GM23338 (cell line): Measurements from ENCODE around the gene C1orf216. TPM values are rescaled to one million over a fixed set of nuclear protein-coding genes. Genes with fewer than 3 reads are reported as not detected.

Experiments
- ATAC-seq: fragments of 200-7000 bp; cut with Tn5 transposase; 3 replicates; pipeline ENCODE4 v1.9.1; 2020
- DNase-seq: peaks from one replicate; pipeline ENCODE4 v3.0.0-alpha.2; 2015; ENCODE audit warnings: low spot score
- H2AFZ ChIP-seq: fragments of 200-600 bp; sonication (generic); 2 replicates; pipeline ENCODE4 v1.8.0; 2016; ENCODE audit warnings: antibody characterized with exemption, mild to moderate bottlenecking, moderate library complexity
- H3F3A ChIP-seq: fragments of 200-600 bp; sonication (generic); replicated peaks from 2 replicates; pipeline ENCODE4 v1.8.0; 2017; ENCODE audit warnings: antibody characterized with exemption, mixed run types, low read depth
- H3K27ac ChIP-seq: fragments of 200-600 bp; sonication (generic); 2 replicates; pipeline ENCODE4 v1.6.1; 2016; ENCODE audit warnings: low read depth
- H3K27me3 ChIP-seq: fragments of 200-600 bp; sonication (generic); 2 replicates; pipeline ENCODE4 v1.8.0; 2016; ENCODE audit warnings: mild to moderate bottlenecking, mixed run types, moderate library complexity; ENCODE audit not compliant: insufficient read depth
- H3K36me3 ChIP-seq: fragments of 200-600 bp; sonication (generic); 2 replicates; pipeline ENCODE4 v1.8.0; 2016; ENCODE audit warnings: mild to moderate bottlenecking; ENCODE audit not compliant: insufficient read depth
- H3K4me1 ChIP-seq: fragments of 200-600 bp; sonication (generic); 2 replicates; pipeline ENCODE4 v1.8.0; 2016; ENCODE audit warnings: mild to moderate bottlenecking, moderate library complexity; ENCODE audit not compliant: insufficient read depth
- H3K4me2 ChIP-seq: fragments of 200-600 bp; sonication (generic); 2 replicates; pipeline ENCODE4 v1.7.1; 2017; ENCODE audit warnings: mixed run types
- H3K4me3 ChIP-seq: fragments of 200-600 bp; sonication (generic); 2 replicates; pipeline ENCODE4 v1.6.1; 2016; ENCODE audit warnings: mixed run types
- H3K79me2 ChIP-seq: fragments of 200-600 bp; sonication (generic); replicated peaks from 2 replicates; pipeline ENCODE4 v1.8.0; 2017; ENCODE audit warnings: mild to moderate bottlenecking; ENCODE audit not compliant: insufficient read depth
- H3K9me2 ChIP-seq: fragments of 200-600 bp; sonication (generic); 2 replicates; pipeline ENCODE4 v1.8.0; 2017; ENCODE audit not compliant: insufficient read depth
- H4K20me1 ChIP-seq: fragments of 200-600 bp; sonication (generic); replicated peaks from 2 replicates; pipeline ENCODE4 v1.8.0; 2017; ENCODE audit warnings: mild to moderate bottlenecking; ENCODE audit not compliant: insufficient read depth
- H3K27ac Mint-ChIP-seq: 2 replicates; pipeline ENCODE4 v1.8.0; 2020; ENCODE audit warnings: inconsistent platforms, mild to moderate bottlenecking, moderate library complexity, mixed read lengths
- H3K27me3 Mint-ChIP-seq: 3 replicates; pipeline ENCODE4 v1.8.0; 2022; ENCODE audit warnings: low read depth, mild to moderate bottlenecking, moderate library complexity, mixed read lengths, inconsistent platforms; ENCODE audit not compliant: insufficient read depth, poor library complexity
- H3K36me3 Mint-ChIP-seq: 3 replicates; pipeline ENCODE4 v1.8.0; 2021; ENCODE audit warnings: low read depth, mild to moderate bottlenecking, inconsistent platforms, moderate library complexity, mixed read lengths
- H3K4me1 Mint-ChIP-seq: 3 replicates; pipeline ENCODE4 v1.8.0; 2020; ENCODE audit warnings: mild to moderate bottlenecking, inconsistent platforms, mixed read lengths
- H3K4me3 Mint-ChIP-seq: 3 replicates; pipeline ENCODE4 v1.8.0; 2021; ENCODE audit warnings: moderate library complexity, mild to moderate bottlenecking, inconsistent platforms, mixed read lengths
- H3K9me3 Mint-ChIP-seq: 3 replicates; pipeline ENCODE4 v1.8.0; 2020; ENCODE audit warnings: moderate library complexity, mild to moderate bottlenecking, inconsistent platforms, mixed read lengths
- EZH2 ChIP-seq: fragments of 200-600 bp; sonication (generic); IDR thresholded peaks from one replicate; pipeline ENCODE4 v1.8.0; 2017; ENCODE audit warnings: antibody characterized with exemption, mild to moderate bottlenecking, low read depth; ENCODE audit not compliant: unreplicated experiment
- EZH2phosphoT487 ChIP-seq: fragments of 200-600 bp; sonication (generic); IDR thresholded peaks from one replicate; pipeline ENCODE4 v1.8.1; 2018; ENCODE audit warnings: antibody characterized with exemption; ENCODE audit not compliant: unreplicated experiment
- JUNB ChIP-seq: IDR thresholded peaks from one replicate; pipeline ENCODE4 v1.6.1; 2016; ENCODE audit warnings: antibody characterized with exemption; ENCODE audit not compliant: unreplicated experiment
- NANOG ChIP-seq: IDR thresholded peaks from 2 replicates; pipeline ENCODE4 v1.6.1; 2016; ENCODE audit warnings: antibody characterized with exemption, borderline replicate concordance
- POLR2AphosphoS5 ChIP-seq: IDR thresholded peaks from 2 replicates; pipeline ENCODE4 v1.6.1; 2016; ENCODE audit warnings: antibody characterized with exemption, low read depth
- STAT1 ChIP-seq: IDR thresholded peaks from one replicate; pipeline ENCODE4 v1.6.1; 2016; ENCODE audit warnings: antibody characterized with exemption; ENCODE audit not compliant: unreplicated experiment
- ZNF114 ChIP-seq: fragments of 250-450 bp; sonication (Bioruptor Pico); IDR thresholded peaks from 2 replicates; pipeline ENCODE4 v1.5.0; 2020; ENCODE audit warnings: mild to moderate bottlenecking, moderate library complexity
- ZNF331 ChIP-seq: fragments of 250-450 bp; sonication (Bioruptor Pico); IDR thresholded peaks from 2 replicates; pipeline ENCODE4 v1.5.0; 2020; ENCODE audit warnings: low read depth, mild to moderate bottlenecking, moderate library complexity
- polyA plus RNA-seq: library from polyadenylated mRNA; unstranded; fragments of >200 nt; fragmentation: Nextera tagmentation; extraction: Ambion mirVana; gene quantifications from 2 replicates; pipeline ENCODE4 v1.2.1, GENCODE V29; 2016
- total RNA-seq: library from RNA; depleted of rRNA; stranded (reverse); fragments of >200 nt; shearing (Covaris generic); gene quantifications from 2 replicates; pipeline ENCODE4 v1.2.3, GENCODE V29; 2014
- TF ChIP-seq, protein P1 (sequence below): IDR thresholded peaks from one replicate; pipeline ENCODE4 v1.6.1; 2018; ENCODE audit warnings: antibody characterized with exemption; ENCODE audit not compliant: unreplicated experiment
- TF ChIP-seq, protein P2 (sequence below): IDR thresholded peaks from 2 replicates; pipeline ENCODE4 v1.6.1; 2016; ENCODE audit warnings: antibody characterized with exemption
- TF ChIP-seq, protein P3 (sequence below), 2 experiments: fragments of 200-600 bp in 1 of 2; sonication (generic) in 1 of 2; conservative IDR thresholded peaks; 2 replicates each; pipeline versions ENCODE4 v1.5.1 to v1.6.1; 2016 to 2017; ENCODE audit warnings: antibody characterized with exemption in 2 of 2, low read depth in 2 of 2, mild to moderate bottlenecking in 2 of 2, moderate library complexity in 1 of 2

The C1orf216 gene
- total and polyA plus RNA-seq, 2 experiments from 2014 or later, result 4.7 to 21.5 TPM

DNA sequence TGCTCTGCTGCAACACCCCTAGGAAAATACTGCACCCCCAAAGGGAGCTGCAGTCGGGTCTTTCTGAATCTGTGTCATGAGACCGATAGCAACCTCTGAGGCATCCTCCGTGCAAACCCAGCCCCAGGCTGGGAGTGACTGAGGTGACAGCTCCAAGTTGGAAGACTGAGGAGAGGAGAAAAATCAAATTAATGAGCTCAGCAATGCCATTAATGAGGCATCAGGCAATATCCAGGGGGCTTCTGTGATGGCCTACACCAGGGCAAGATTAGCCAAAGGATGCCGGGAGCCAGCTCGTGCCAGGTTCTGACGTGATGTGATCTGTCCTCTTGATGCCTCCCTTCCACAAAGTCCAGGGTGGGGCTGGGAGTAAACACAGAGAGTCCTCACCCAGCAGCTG lies 46.6 kb downstream of the C1orf216 start (continued):
- TF ChIP-seq, protein P1, sequence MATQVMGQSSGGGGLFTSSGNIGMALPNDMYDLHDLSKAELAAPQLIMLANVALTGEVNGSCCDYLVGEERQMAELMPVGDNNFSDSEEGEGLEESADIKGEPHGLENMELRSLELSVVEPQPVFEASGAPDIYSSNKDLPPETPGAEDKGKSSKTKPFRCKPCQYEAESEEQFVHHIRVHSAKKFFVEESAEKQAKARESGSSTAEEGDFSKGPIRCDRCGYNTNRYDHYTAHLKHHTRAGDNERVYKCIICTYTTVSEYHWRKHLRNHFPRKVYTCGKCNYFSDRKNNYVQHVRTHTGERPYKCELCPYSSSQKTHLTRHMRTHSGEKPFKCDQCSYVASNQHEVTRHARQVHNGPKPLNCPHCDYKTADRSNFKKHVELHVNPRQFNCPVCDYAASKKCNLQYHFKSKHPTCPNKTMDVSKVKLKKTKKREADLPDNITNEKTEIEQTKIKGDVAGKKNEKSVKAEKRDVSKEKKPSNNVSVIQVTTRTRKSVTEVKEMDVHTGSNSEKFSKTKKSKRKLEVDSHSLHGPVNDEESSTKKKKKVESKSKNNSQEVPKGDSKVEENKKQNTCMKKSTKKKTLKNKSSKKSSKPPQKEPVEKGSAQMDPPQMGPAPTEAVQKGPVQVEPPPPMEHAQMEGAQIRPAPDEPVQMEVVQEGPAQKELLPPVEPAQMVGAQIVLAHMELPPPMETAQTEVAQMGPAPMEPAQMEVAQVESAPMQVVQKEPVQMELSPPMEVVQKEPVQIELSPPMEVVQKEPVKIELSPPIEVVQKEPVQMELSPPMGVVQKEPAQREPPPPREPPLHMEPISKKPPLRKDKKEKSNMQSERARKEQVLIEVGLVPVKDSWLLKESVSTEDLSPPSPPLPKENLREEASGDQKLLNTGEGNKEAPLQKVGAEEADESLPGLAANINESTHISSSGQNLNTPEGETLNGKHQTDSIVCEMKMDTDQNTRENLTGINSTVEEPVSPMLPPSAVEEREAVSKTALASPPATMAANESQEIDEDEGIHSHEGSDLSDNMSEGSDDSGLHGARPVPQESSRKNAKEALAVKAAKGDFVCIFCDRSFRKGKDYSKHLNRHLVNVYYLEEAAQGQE, result no peak
- TF ChIP-seq ZNF331 (CRISPR knock-in tag) (no peak), ZNF114 (CRISPR knock-in tag) (no peak), JUNB (no peak), EZH2phosphoT487 (no peak), POLR2AphosphoS5 (no peak), EZH2 (no peak)

DNA sequence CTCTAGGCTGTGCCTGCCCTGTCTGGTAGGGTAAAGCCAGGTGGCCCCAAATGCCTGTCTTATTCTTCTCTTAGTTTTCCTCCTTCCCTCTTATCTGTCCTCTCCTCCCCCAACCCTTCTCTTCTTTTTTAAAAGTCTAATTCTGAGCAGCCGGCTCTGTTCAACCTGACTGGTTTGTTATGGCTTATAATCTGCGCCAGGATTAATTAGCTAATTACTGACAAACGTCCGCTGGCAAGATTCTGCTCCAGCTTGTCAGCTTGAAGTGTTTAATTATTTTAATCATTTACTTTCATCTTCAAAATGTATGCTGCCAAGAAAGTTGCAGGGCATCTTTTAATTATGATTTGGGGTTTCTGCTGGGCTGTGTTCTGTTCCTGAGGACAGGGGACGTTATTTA lies 50.2 kb downstream of the C1orf216 start:
- Histone ChIP-seq H3K4me1 (peaks cover 5% of the 10 kb centered on the region; the same call in 1 of the 2 replicates), H3K27ac (no peak overlapping the region), H3K79me2 (no peaks in the 10 kb centered on the region), H3K27me3 (no peaks in the 10 kb centered on the region), H4K20me1 (no peaks in the 10 kb centered on the region), H3K4me2 (no peak overlapping the region), H3K36me3 (no peaks in the 10 kb centered on the region), H3F3A (no peaks in the 10 kb centered on the region), H3K9me2 (no peaks in the 10 kb centered on the region; the same call in 1 of the 2 replicates), H2AFZ (no peak overlapping the region), H3K4me3 (no peak overlapping the region)
- no peak for ATAC-seq
- peaks cover 13% of the 10 kb centered on the region; the same call in 2 of the 3 replicates for H3K4me1 Mint-ChIP-seq
- DNase-seq, result no peak
- no peaks in the 10 kb centered on the region for H3K36me3 Mint-ChIP-seq
- peaks cover 7% of the 10 kb centered on the region for H3K27me3 Mint-ChIP-seq
- no peaks in the 10 kb centered on the region; the same call in 2 of the 3 replicates for H3K9me3 Mint-ChIP-seq
- no peak overlapping the region for H3K27ac Mint-ChIP-seq
- H3K4me3 Mint-ChIP-seq, result no peak overlapping the region
- TF ChIP-seq, protein P2, sequence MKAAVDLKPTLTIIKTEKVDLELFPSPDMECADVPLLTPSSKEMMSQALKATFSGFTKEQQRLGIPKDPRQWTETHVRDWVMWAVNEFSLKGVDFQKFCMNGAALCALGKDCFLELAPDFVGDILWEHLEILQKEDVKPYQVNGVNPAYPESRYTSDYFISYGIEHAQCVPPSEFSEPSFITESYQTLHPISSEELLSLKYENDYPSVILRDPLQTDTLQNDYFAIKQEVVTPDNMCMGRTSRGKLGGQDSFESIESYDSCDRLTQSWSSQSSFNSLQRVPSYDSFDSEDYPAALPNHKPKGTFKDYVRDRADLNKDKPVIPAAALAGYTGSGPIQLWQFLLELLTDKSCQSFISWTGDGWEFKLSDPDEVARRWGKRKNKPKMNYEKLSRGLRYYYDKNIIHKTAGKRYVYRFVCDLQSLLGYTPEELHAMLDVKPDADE, result no peak
- TF ChIP-seq ZNF114 (CRISPR knock-in tag), result no peak
- TF ChIP-seq EZH2, result no peak
- TF ChIP-seq ZNF331 (CRISPR knock-in tag), result no peak
- TF ChIP-seq, protein P3, sequence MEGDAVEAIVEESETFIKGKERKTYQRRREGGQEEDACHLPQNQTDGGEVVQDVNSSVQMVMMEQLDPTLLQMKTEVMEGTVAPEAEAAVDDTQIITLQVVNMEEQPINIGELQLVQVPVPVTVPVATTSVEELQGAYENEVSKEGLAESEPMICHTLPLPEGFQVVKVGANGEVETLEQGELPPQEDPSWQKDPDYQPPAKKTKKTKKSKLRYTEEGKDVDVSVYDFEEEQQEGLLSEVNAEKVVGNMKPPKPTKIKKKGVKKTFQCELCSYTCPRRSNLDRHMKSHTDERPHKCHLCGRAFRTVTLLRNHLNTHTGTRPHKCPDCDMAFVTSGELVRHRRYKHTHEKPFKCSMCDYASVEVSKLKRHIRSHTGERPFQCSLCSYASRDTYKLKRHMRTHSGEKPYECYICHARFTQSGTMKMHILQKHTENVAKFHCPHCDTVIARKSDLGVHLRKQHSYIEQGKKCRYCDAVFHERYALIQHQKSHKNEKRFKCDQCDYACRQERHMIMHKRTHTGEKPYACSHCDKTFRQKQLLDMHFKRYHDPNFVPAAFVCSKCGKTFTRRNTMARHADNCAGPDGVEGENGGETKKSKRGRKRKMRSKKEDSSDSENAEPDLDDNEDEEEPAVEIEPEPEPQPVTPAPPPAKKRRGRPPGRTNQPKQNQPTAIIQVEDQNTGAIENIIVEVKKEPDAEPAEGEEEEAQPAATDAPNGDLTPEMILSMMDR (conservative IDR thresholded peaks at IDR 0.05; ENCODE audit: low read depth in 2 of 2), result no peak
- TF ChIP-seq NANOG, result no peak
- no peak for TF ChIP-seq STAT1
- TF ChIP-seq, protein P1, result no peak
